Measurements from ENCODE around the gene TGFBR3L.

DNA sequence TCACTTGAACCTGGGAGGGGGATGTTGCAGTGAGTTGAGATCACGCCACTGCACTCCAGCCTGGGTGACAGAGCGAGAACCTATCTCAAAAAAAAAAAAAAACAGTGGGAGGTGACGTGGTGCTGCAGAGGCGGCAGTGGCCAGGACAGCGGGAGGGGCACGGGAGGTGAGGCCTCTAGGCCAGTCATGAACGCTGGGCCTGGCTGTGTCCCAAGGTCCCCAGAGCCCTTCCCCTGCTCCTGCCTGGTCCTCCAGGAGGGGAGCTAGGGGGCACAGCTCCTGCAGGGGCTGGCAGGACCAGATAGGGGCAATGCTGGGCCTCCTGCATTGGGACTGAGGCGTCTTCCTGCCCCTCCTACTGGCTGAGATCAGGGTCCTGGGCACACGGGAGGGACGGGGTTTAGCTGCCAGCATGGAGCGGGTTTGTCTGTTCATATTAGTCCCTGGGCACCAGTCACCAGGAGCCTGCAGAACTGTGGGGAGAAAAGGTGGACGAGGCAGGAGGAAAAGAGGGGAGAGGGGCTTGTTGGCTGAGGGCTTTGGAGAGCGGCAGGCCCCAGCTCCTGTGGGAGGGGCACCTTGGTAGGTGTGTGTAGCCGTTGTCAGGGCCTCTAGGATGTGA is 6.4 kb upstream of the TGFBR3L start:
- TF ChIP-seq POU6F1 (CRISPR knock-in tag; IDR thresholded peaks at IDR 0.05; ENCODE audit: borderline replicate concordance, low read depth): no peak
- TF ChIP-seq ZFP3 (CRISPR knock-in tag; IDR thresholded peaks at IDR 0.05): no peak
- no peak for TF ChIP-seq ARNTL (CRISPR knock-in tag; IDR thresholded peaks at IDR 0.05; ENCODE audit: borderline replicate concordance, low read depth)
- no peak for TF ChIP-seq GLIS3 (CRISPR knock-in tag; IDR thresholded peaks at IDR 0.05)
- no peak for TF ChIP-seq SNAI2 (CRISPR knock-in tag; IDR thresholded peaks at IDR 0.05)
- no peak for TF ChIP-seq ZFP30 (CRISPR knock-in tag; IDR thresholded peaks at IDR 0.05)

Data from SK-N-SH treated with all-trans-retinoic acid at 6 μM for 48 hours (cell line).